Endothelial cell of umbilical vein (primary cell): ENCODE measurements around the gene KCNH1.

Source experiments
- CTCF ChIP-seq, 2 donors: IDR thresholded peaks; 1 replicate in 1 of 2; 2 replicates in 1 of 2; pipeline ENCODE4 v1.5.1; 2011; ENCODE audit warnings: low read length in 2 of 2, mild to moderate bottlenecking in 2 of 2, moderate library complexity in 2 of 2, control low read depth in 1 of 2, inconsistent platforms in 1 of 2, low read depth in 1 of 2; ENCODE audit not compliant: insufficient read depth in 1 of 2; ENCODE audit errors: extremely low read depth in 1 of 2
- EZH2 ChIP-seq: IDR thresholded peaks from 2 replicates; pipeline ENCODE4 v1.6.1; 2012; ENCODE audit warnings: borderline replicate concordance, low read depth, mild to moderate bottlenecking, moderate library complexity, low read length, inconsistent platforms; ENCODE audit not compliant: severe bottlenecking
- GATA2 ChIP-seq: IDR thresholded peaks from 2 replicates; pipeline ENCODE4 v1.7.0; 2011; ENCODE audit warnings: low read depth, mild to moderate bottlenecking, moderate library complexity, mixed read lengths, low read length; ENCODE audit not compliant: insufficient read length, insufficient read depth
- JUN ChIP-seq: IDR thresholded peaks from 2 replicates; pipeline ENCODE4 v1.6.1; 2011; ENCODE audit warnings: borderline replicate concordance, low read depth; ENCODE audit not compliant: insufficient read length, insufficient read depth
- POLR2A ChIP-seq: IDR thresholded peaks from 2 replicates; pipeline ENCODE4 v1.6.1; 2012; ENCODE audit warnings: low read depth, mild to moderate bottlenecking, control low read depth, low read length
- POLR2AphosphoS5 ChIP-seq: IDR thresholded peaks from 2 replicates; pipeline ENCODE4 v1.6.1; 2012; ENCODE audit warnings: low read depth, mild to moderate bottlenecking, control low read depth, low read length, moderate library complexity; ENCODE audit not compliant: insufficient read depth
- TF ChIP-seq, protein P1 (sequence below): IDR thresholded peaks from 2 replicates; pipeline ENCODE4 v1.6.1; 2011; ENCODE audit not compliant: insufficient read depth, insufficient read length

DNA sequence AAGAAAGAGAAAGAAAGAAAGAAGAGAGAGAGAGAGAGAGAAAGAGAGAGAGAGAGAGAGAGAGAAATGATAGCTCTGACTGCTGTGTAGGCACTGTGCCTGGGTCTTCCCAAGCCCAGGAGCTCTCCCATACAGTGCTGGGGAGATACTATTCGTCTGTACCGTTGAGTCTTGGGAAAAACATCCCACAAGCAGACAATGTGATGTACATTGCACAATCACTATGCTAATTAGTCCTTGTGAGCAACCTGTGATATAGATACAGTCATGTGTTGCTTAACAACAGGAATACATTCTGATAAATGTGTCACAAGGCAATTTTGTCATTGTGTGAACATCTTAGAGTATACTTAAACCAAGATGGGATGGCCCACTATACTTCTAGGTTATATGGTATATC, 424.2 kb downstream of the KCNH1 start:
- TF ChIP-seq CTCF (IDR thresholded peaks at IDR 0.05; ENCODE audit: extremely low read depth in 1 of 2, insufficient read depth in 1 of 2, low read depth in 1 of 2, low read length in 2 of 2) (no peak), EZH2 (no peak), GATA2 (no peak), POLR2A (no peak), POLR2AphosphoS5 (no peak), JUN (no peak)
- TF ChIP-seq, protein P1, sequence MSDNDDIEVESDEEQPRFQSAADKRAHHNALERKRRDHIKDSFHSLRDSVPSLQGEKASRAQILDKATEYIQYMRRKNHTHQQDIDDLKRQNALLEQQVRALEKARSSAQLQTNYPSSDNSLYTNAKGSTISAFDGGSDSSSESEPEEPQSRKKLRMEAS = no peak
